GM18498 (cell line): ENCODE results near the gene PRKACB.
"Not testable (repeated sequence)": the region's sequence is repeated elsewhere in the genome, so short reads cannot be mapped to it uniquely, and the experiment has no call there.

ENCODE experiments used
- ATAC-seq: cut with Tn5 transposase; IDR thresholded peaks from one replicate; pipeline ENCODE4 v1.9.1; 2021; ENCODE audit warnings: mild to moderate bottlenecking, moderate library complexity; ENCODE audit not compliant: unreplicated experiment

Gene PRKACB

DNA sequence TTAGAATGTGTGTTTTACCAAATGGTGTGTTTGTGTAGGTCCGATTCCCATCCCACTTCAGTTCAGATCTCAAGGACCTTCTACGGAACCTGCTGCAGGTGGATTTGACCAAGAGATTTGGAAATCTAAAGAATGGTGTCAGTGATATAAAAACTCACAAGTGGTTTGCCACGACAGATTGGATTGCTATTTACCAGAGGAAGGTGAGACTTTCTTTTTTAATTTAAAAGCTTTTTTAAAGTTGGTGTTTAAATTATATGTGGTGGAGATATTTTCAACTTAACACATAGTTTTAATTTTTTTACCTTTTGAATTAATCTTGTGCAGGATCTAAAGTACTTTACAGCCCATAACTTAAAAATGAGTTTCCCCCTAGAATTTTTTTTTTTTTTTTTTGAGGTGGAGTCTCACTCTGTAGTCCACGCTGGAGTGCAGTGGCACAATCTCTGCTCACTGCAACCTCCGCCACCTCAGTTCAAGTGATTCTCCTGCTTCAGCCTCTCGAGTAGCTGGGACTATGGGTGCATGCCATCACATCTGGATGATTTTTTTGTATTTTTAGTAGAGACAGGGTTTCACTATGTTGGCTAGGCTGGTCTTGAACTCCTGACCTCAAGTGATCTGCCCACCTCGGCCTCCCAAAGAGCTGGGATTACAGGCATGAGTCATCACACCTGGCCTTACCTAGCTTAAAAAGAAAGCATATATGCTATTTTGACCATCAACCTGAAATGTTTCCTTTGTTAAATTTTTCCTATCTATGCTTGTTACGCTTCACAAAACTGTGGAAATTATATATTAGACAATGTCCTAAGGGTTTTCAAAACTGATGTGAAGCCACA, 70.3 kb downstream of the PRKACB start:
- no peak for ATAC-seq

DNA sequence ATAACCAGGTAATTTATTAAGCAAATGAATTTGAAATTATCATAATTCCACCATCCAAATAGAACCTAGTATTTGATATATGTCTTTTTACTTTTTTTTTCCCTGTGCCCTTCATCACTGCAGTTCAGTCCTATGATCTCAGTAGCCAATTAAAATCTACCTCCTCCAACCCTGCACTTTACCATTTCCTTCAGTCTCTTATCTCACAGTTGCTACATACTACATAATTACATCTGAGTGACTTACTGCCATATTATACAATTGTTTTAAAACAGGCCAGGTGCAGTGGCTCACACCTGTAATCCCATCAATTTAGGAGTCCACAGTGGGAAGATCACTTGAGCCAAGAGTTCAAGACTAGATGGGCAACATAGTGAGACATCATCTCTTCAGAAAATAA, 73.2 kb downstream of the PRKACB start:
- no peak for ATAC-seq

DNA sequence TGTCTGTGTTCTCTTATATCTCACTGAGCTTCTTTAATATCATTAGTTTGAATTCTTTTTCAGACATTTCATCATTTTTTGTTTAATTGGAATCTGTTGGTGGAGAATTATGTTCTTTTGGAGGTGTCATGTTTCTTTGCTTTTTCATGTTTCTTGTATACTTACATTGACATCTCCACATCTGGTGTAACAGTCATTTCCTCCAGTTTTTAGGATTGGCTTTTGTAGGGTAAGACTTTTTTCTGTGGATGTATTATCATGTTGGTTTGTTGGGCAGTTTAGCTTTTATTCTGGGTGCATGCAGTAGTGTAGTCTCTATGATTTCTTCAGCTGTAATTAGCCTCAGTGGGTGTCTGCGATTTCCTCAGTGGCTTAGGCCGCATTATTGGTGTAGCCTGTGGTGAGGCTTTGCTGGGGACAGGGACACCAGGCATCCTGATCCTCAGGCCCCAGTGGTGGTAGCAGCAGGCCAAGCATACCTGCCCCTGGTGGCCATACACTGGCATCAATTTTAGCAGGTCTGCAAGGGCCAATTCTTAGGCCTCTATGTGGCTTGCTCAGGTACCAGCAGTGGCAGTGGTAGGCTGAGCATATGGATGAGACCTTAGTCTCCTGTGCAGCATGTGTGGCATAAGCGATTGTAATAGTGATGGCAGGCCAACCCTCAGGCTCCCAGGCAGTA, 79.8 kb downstream of the PRKACB start:
- no peak for ATAC-seq

- no peak for ATAC-seq
Observed at GRCh38 chr1:84224905-84225304, 80.8 kb downstream of the PRKACB start.

GRCh38 chr1:84225646-84226045, 81.6 kb downstream of the PRKACB start:
- no peak for ATAC-seq

GRCh38 chr1:84232676-84233075, 88.6 kb downstream of the PRKACB start:
- not testable (repeated sequence) for ATAC-seq

- ATAC-seq: no peak
Observed at GRCh38 chr1:84236256-84236655, 92.2 kb downstream of the PRKACB start.

- no peak for ATAC-seq
Observed at GRCh38 chr1:84242641-84243040, 98.6 kb downstream of the PRKACB start.

DNA sequence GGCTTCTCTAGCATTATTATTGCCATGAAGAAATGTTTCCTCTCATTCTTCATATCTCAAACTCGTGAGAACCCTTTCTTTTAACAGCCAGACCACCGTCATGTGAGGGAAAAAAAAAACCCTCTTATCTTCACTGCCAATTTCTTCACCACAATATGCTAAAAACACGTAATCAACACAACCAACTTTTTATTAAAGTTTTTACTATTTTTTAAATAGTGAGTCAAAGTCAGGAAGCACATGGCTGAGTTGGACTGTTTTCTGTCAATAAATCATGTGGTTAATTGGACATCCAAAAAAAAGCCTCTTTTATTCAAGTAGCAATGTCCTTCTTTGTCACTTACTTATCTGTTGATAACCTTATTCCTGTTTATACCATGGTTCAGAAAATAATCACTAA, 101.5 kb downstream of the PRKACB start:
- no peak for ATAC-seq

GRCh38 chr1:84246213-84246612, 102.1 kb downstream of the PRKACB start:
- ATAC-seq: no peak

GRCh38 chr1:84247425-84248220, 103.6 kb downstream of the PRKACB start:
- no peak for ATAC-seq

DNA sequence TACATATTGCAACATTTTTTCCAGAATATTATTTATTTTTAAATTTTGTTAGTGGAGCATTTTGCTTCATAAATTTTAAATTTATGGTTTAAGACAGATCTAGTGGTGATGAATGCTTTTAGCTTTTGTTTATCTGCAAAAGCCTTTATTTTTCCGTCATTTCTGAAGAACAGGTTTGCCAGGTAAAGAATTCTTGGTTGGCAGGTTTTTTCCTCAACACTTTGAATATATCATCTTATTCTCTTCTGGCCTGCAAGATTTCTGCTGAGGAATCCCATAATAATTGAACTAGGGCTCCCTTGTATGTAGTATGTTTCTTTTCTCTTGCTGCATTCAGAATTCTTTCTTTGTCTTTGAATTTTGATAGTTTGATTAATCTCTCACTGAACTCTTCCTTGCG, 106.6 kb downstream of the PRKACB start:
- no peak for ATAC-seq

DNA sequence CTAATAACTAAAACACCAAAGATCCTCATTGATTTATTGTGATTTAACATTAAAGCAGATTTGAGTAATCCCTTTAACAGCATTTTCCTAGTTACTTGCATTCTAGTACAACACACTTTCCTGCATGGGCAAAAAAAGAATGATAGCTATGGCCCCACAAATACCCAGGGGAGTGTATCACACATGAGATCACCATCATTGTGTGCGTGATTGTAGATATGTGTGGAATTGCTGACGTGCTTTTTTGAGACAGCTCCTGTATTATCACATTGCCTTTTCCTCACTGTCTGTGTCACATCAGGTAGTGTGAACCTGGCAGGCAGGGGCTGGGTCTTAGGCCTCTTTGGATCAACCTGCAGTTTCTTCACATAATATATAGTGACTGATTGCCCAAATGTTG, 109.0 kb downstream of the PRKACB start:
- no peak for ATAC-seq

DNA sequence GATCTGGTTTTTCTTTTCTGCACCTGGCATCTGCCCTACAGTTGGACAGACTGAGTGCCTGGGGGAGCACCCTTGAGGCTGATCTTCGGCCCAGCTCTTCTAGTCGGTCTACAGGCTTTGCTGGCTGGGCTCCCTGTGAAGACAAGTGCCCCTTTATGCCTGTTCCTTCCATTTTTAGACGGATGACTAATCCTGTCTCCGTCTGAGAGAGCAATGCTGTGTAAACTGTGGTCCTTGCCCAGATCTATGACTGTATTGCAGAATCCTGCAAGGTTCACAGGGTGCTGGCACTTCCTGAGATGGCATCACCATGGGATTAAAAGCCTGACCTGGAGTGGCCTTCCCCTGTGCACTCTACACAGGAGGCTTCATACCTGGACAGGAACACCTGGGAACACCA, 109.8 kb downstream of the PRKACB start:
- no peak for ATAC-seq

DNA sequence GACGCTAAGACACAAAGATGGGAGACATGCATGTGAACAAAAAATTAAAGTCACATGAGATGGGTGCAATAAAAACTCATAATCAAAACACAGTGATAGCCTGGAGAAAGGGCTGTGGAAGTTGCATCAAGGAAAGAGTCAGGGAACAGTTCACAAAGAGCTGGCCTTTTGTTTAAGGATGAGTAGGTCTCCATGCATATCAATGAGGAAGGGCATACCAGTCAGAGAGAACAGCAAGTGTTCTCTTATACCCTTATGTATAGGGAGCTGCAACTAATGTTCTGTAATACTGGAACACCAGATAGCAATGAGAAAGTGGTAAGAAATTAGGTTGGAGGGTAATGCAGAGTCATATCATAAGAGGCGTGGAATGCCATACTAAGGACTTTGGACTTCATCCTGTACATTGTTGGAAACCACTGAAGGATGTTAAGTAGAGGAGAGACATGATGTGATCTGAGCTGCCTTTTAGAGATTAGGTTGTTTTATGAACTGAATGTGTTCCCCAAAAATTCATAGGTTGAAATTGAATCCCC, 110.7 kb downstream of the PRKACB start:
- no peak for ATAC-seq

- ATAC-seq: no peak
Observed at GRCh38 chr1:84255582-84255981, 111.5 kb downstream of the PRKACB start.

- no peak for ATAC-seq
Observed at GRCh38 chr1:84257617-84258016, 113.5 kb downstream of the PRKACB start.

- ATAC-seq: no peak
Observed at GRCh38 chr1:84259376-84259775, 115.3 kb downstream of the PRKACB start.

DNA sequence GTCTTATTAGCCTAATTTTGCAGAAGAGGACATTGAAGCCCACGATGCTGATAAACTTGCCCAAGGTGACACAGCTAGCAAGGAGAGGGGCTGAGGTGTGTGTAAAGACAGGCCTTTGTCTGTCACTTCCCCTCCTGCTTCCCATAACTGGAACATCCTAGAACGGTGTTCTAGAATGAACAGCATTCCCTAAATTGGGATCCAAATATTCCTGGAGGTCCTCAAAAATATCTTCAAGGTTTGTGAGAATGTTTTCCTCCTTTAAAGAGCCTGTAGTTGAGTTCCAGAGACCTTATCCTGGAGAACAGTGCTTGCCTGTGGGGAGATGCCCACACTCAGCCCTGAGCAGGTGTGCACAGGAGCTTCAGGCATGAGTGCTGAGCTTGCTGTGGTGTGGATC, 115.9 kb downstream of the PRKACB start:
- no peak for ATAC-seq

- ATAC-seq: no peak
Observed at GRCh38 chr1:84260852-84261518, 116.9 kb downstream of the PRKACB start.

DNA sequence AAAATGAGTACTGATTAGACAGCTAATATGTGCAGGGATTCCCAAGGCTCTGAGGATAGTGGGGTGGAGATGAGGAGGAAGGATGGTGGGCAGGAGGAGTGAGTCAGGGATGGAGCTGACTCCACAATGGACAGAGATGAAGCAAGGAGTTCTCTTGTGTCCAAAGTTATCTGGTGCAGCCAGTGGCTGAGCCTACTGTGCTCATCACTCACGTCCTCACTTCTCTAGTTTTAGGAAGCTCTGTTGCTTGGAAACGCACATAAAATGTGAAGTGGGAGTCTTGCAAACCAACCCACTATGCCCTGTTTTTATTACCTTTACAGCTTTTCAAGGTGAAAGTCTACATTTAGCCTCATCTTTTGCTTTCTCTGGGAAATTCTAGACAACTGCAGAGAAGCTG, 120.9 kb downstream of the PRKACB start:
- ATAC-seq: no peak
